ENCODE results near the gene GAGE13. TPM values are rescaled to one million over a fixed set of nuclear protein-coding genes. Genes with fewer than 3 reads are reported as not detected.

Gene GAGE13
- total and polyA plus RNA-seq, 2 of the 8 experiments (the other 6 are each of a cell fraction or from before 2014, with no cell fraction given): not detected

GRCh38 chrX:49309401-49309981, 21.9 kb upstream of the GAGE13 start (continued):
- TF ChIP-seq SP4 (IDR thresholded peaks at IDR 0.05; ENCODE audit: low read length) (no peak), E2F6 (IDR thresholded peaks at IDR 0.05) (no peak), CBX8 (IDR thresholded peaks at IDR 0.05; ENCODE audit: borderline replicate concordance, low read depth, low read length) (no peak), RAD21 (IDR thresholded peaks at IDR 0.05 in 1 of 2, conservative IDR thresholded peaks at IDR 0.05 in 1 of 2; ENCODE audit: low read depth in 2 of 2, low read length in 2 of 2) (peak in 1 of 2 experiments; percentile 10; a peak in 1 of 4 replicates), KDM1A (IDR thresholded peaks at IDR 0.05; ENCODE audit: borderline replicate concordance, low read length) (no peak), CHD1 (IDR thresholded peaks at IDR 0.05; ENCODE audit: low read depth, low read length) (no peak), TAF1 (IDR thresholded peaks at IDR 0.05; ENCODE audit: low read depth, low read length) (no peak), POU5F1 (IDR thresholded peaks at IDR 0.05; ENCODE audit: low read depth, low read length) (no peak), PHF8 (conservative IDR thresholded peaks at IDR 0.05; ENCODE audit: low read depth, low read length) (no peak), HDAC6 (IDR thresholded peaks at IDR 0.05; ENCODE audit: low read depth, low read length) (no peak), KDM5A (IDR thresholded peaks at IDR 0.05; ENCODE audit: low read length) (no peak), BRCA1 (IDR thresholded peaks at IDR 0.05; ENCODE audit: low read depth, low read length) (no peak)
- TF ChIP-seq, protein P1, sequence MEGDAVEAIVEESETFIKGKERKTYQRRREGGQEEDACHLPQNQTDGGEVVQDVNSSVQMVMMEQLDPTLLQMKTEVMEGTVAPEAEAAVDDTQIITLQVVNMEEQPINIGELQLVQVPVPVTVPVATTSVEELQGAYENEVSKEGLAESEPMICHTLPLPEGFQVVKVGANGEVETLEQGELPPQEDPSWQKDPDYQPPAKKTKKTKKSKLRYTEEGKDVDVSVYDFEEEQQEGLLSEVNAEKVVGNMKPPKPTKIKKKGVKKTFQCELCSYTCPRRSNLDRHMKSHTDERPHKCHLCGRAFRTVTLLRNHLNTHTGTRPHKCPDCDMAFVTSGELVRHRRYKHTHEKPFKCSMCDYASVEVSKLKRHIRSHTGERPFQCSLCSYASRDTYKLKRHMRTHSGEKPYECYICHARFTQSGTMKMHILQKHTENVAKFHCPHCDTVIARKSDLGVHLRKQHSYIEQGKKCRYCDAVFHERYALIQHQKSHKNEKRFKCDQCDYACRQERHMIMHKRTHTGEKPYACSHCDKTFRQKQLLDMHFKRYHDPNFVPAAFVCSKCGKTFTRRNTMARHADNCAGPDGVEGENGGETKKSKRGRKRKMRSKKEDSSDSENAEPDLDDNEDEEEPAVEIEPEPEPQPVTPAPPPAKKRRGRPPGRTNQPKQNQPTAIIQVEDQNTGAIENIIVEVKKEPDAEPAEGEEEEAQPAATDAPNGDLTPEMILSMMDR (IDR thresholded peaks at IDR 0.05; ENCODE audit: control extremely low read depth in 1 of 3, insufficient read depth in 1 of 3, low read depth in 1 of 3, low read length in 3 of 3): no peak
